Right lobe of liver (tissue), 6 donors: ENCODE results near the gene NRXN3. TPM values are rescaled to one million over a fixed set of nuclear protein-coding genes. Genes with fewer than 3 reads are reported as not detected.
A peak's percentile ranks its signal among the peaks of the same experiment; 100 is the strongest.

Experiments
- ATAC-seq, 4 donors: fragments of 200-7000 bp; cut with Tn5 transposase; one replicate each; pipeline ENCODE4 v1.9.1; 2020; ENCODE audit warnings: mild to moderate bottlenecking in 4 of 4, moderate library complexity in 4 of 4
- DNase-seq, 3 donors: peaks; one replicate each; pipeline ENCODE4 v3.0.0-alpha.2; 2020
- H3K27ac ChIP-seq, 3 donors: fragments of 200-600 bp; one replicate each; pipeline ENCODE4 v1.8.0; 2022
- H3K27me3 ChIP-seq, 2 donors: fragments of 200-600 bp; one replicate each; pipeline ENCODE4 v1.8.0; 2022
- H3K36me3 ChIP-seq, 4 donors: fragments of 200-600 bp; sonication (generic) in 1 of 4; one replicate each; pipeline versions ENCODE4 v1.5.1 to v1.8.0; 2017 to 2022; ENCODE audit warnings: control low read depth in 1 of 4
- H3K4me1 ChIP-seq, 4 donors: fragments of 200-600 bp; sonication (generic) in 1 of 4; one replicate each; pipeline versions ENCODE4 v1.5.1 to v1.8.0; 2017 to 2022; ENCODE audit warnings: control low read depth in 1 of 4
- H3K4me3 ChIP-seq, 3 donors: fragments of 200-600 bp; one replicate each; pipeline ENCODE4 v1.8.0; 2022
- H3K9me3 ChIP-seq, 4 donors: fragments of 200-600 bp; sonication (generic) in 1 of 4; one replicate each; pipeline versions ENCODE4 v1.5.1 to v1.8.0; 2017 to 2022; ENCODE audit warnings: control low read depth in 1 of 4
- POLR2A ChIP-seq: fragments of 450-650 bp; IDR thresholded peaks from one replicate; pipeline ENCODE4 v1.6.1; 2017; ENCODE audit warnings: antibody characterized with exemption, mild to moderate bottlenecking
- WGBS: methylation state at CpG from one replicate; pipeline ENCODE4 v1.1.6; 2018; ENCODE audit warnings: low coverage, low lambda C conversion rate; ENCODE audit not compliant: insufficient coverage; ENCODE audit errors: missing lambda C conversion rate; 5-methylcytosine and 5-hydroxymethylcytosine counted together
- intact Hi-C, 2 donors: fragments of 100-400 bp; cut with DNase I; formaldehyde crosslinking; loops; one replicate each; pipeline versions ENCODE4 v1.11.2 to v1.14.1; 2022
- total RNA-seq, 6 experiments: library from RNA; depleted of rRNA in 2 of 6; stranded (reverse); fragments of >200 nt in 2 of 6; fragmentation: NEBNext Ultra II Directional in 3 of 6; extraction: Animal tissue kit (Norgen Biotek cat#: 25700) in 3 of 6; gene quantifications; one replicate each; pipeline versions ENCODE4 v1.1.0 to v1.2.4, GENCODE V29; 2016 to 2023
- TF ChIP-seq, protein P1 (sequence below), 4 donors: fragments of 200-600 bp in 3 of 4; fragments of 450-650 bp in 1 of 4; IDR thresholded peaks; one replicate each; pipeline versions ENCODE4 v1.5.1 to v1.8.0; 2016 to 2022; ENCODE audit warnings: antibody characterized with exemption in 4 of 4, mild to moderate bottlenecking in 2 of 4
- donor health status: DM: no; HTN: yes; CAD: no.
- donor health status: DM: no; HTN: no; CAD: no.
- donor health status: DM: no; HTN: no; CAD: no.
- donor health status: DM: no; HTN: yes; CAD: no.
- donor health status: DM: no; HTN: yes; CAD: no.

Gene NRXN3
- total RNA-seq, 6 experiments from 2014 or later: 0.06 to 0.51 (median 0.23) TPM; not detected in 1

DNA sequence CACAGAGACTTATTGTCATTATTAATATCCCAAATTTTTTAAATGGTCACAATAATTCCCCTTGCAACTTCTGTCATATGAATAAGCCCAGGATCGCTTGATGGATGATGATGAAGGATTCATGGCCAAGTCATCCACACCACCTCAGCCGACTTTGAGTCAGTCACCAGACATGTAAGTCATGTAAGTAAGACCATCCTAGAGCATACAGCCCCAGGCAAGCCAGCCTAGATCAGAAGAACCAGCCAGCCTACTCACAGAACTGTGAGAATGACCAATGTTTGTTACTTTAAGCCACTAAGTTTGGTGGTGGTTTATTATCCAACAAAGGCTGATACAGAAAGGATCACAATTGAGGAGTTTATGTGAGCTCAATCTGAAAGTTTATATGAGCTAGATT is 341.8 kb downstream of the NRXN3 start:
- Histone ChIP-seq H3K36me3 (no peaks in the 10 kb centered on the region), H3K4me1 (no peaks in the 10 kb centered on the region), H3K27ac (no peak overlapping the region), H3K27me3 (no peaks in the 10 kb centered on the region), H3K4me3 (no peak overlapping the region), H3K9me3 (no peaks in the 10 kb centered on the region)
- WGBS: 80% methylated on average over 1 of the region's 2 CpGs
- intact Hi-C loops: no loop called here
- DNase-seq: no peak
- TF ChIP-seq, protein P1, sequence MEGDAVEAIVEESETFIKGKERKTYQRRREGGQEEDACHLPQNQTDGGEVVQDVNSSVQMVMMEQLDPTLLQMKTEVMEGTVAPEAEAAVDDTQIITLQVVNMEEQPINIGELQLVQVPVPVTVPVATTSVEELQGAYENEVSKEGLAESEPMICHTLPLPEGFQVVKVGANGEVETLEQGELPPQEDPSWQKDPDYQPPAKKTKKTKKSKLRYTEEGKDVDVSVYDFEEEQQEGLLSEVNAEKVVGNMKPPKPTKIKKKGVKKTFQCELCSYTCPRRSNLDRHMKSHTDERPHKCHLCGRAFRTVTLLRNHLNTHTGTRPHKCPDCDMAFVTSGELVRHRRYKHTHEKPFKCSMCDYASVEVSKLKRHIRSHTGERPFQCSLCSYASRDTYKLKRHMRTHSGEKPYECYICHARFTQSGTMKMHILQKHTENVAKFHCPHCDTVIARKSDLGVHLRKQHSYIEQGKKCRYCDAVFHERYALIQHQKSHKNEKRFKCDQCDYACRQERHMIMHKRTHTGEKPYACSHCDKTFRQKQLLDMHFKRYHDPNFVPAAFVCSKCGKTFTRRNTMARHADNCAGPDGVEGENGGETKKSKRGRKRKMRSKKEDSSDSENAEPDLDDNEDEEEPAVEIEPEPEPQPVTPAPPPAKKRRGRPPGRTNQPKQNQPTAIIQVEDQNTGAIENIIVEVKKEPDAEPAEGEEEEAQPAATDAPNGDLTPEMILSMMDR (IDR thresholded peaks at IDR 0.05): no peak
- TF ChIP-seq POLR2A: no peak
- no peak for ATAC-seq

DNA sequence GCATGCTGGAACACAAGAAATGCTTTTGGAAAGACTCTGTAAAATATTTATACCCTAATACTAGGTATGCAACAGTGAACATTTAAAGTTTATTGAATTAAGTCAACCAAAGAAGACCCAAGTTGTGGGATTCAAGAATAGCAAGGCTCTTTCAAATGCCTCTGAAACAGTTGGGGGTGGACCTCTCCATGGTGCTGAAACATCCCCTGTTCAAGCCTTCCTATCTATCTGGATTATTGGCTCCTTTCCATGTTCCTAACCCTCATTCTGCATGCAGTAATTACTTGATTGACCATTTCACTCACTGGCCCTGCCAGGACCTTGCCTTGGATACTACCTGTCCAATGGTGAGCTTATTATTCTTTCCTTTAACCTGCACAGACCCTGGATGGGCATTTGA is 349.7 kb downstream of the NRXN3 start:
- no peaks in the 10 kb centered on the region for H3K9me3 ChIP-seq
- ATAC-seq: peak in 1 of 4 donors; percentile 30
- no peak overlapping the region for H3K27ac ChIP-seq
- H3K27me3 ChIP-seq: no peaks in the 10 kb centered on the region
- no peak overlapping the region for H3K4me3 ChIP-seq
- no peaks in the 10 kb centered on the region for H3K36me3 ChIP-seq
- intact Hi-C loops: no loop called here
- peak in 1 of 3 donors; percentile 39 for DNase-seq
- no peak for TF ChIP-seq POLR2A
- TF ChIP-seq, protein P1 (IDR thresholded peaks at IDR 0.05): no peak
- no peaks in the 10 kb centered on the region for H3K4me1 ChIP-seq

DNA sequence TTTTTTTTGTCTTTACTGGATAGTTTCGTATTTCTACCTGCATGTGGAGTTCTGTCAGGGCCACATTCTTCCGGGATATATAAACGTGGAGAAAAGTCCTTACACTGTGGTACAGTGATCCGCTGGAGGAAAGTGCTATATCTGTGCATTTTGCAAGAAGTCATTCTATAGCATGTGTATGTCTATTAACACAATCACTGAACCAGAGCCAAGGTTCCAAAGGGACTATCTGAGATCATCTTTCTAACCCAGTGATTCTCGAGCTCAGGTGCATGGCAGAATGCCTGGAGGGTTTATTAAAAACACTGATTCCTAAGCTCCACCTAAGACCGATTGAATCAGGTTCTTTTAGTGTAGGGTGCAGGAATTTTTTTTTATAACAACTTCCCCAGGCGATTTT is 354.0 kb downstream of the NRXN3 start:
- WGBS: 37% methylated on average over 5 of the region's 7 CpGs
- Histone ChIP-seq H3K4me1 (no peaks in the 10 kb centered on the region), H3K27ac (no peak overlapping the region), H3K27me3 (no peaks in the 10 kb centered on the region), H3K9me3 (no peaks in the 10 kb centered on the region), H3K4me3 (no peak overlapping the region), H3K36me3 (no peaks in the 10 kb centered on the region)
- TF ChIP-seq, protein P1 (IDR thresholded peaks at IDR 0.05): no peak
- no peak for TF ChIP-seq POLR2A
- intact Hi-C loops: no loop called here
- ATAC-seq: no peak
- DNase-seq: no peak

DNA sequence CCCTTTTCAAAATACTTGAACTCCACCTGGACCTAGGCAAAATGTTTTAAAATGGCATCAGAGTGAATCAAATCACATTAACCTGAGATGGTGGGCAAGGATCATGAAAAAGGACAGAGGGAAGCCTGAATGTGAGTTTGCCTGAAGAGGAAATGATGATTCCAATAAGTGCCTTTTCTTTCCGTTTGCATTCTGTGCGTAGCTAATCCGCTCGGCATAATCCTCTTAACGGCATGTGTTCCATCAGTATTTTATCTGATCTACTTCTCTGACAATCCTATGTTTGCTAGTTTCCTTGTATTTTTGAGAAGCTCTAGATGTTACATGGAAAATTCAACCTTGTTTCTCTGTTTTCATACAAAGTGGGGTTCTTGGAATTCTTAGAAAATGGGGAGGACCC is 354.6 kb downstream of the NRXN3 start:
- TF ChIP-seq POLR2A: no peak
- TF ChIP-seq, protein P1 (IDR thresholded peaks at IDR 0.05): no peak
- Histone ChIP-seq H3K27me3 (no peaks in the 10 kb centered on the region), H3K9me3 (no peaks in the 10 kb centered on the region), H3K27ac (no peak overlapping the region), H3K4me3 (no peak overlapping the region), H3K4me1 (no peaks in the 10 kb centered on the region), H3K36me3 (no peaks in the 10 kb centered on the region)
- 83% methylated on average over 5 of the region's 5 CpGs for WGBS
- DNase-seq (no peak), ATAC-seq (no peak)
- intact Hi-C loops: no loop called here

DNA sequence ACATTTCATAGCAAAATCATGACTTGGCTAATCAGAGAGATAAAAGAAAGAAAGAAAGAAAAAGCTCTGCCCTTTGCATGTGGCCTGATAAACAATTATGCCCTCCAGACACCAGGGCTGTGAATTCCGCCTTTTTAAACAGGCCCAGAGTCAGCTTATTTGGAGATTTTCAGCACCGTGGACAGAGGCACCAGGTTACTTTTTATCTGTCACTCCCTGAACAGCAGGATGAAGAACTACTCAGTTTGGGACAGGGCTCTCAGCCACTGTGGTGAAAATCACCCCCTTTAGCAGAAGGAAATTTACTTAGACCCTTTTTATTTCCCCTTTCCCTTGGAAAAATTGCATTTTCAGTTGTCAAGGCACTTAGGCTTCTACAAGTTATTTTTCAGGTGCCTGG is 359.9 kb downstream of the NRXN3 start:
- peaks cover 0 to 6% (median 0%) of the 10 kb centered on the region in 4 donors for H3K4me1 ChIP-seq
- no peak for DNase-seq
- H3K4me3 ChIP-seq: no peak overlapping the region
- H3K36me3 ChIP-seq: no peaks in the 10 kb centered on the region
- 8% methylated on average over 2 of the region's 2 CpGs for WGBS
- ATAC-seq: peak in 1 of 4 donors; percentile 48
- TF ChIP-seq POLR2A: no peak
- TF ChIP-seq, protein P1 (IDR thresholded peaks at IDR 0.05): no peak
- H3K27me3 ChIP-seq: no peaks in the 10 kb centered on the region
- intact Hi-C loops: no loop called here
- no peak overlapping the region for H3K27ac ChIP-seq
- no peaks in the 10 kb centered on the region for H3K9me3 ChIP-seq
